HG02678 (cell line): ENCODE measurements around the gene FRMD5.
"Not testable (repeated sequence)": the region's sequence is repeated elsewhere in the genome, so short reads cannot be mapped to it uniquely, and the experiment has no call there.

Source experiments
- ATAC-seq: cut with Tn5 transposase; IDR thresholded peaks from one replicate; pipeline ENCODE4 v1.9.1; 2021; ENCODE audit warnings: mild to moderate bottlenecking, moderate library complexity; ENCODE audit not compliant: unreplicated experiment

Gene FRMD5

DNA sequence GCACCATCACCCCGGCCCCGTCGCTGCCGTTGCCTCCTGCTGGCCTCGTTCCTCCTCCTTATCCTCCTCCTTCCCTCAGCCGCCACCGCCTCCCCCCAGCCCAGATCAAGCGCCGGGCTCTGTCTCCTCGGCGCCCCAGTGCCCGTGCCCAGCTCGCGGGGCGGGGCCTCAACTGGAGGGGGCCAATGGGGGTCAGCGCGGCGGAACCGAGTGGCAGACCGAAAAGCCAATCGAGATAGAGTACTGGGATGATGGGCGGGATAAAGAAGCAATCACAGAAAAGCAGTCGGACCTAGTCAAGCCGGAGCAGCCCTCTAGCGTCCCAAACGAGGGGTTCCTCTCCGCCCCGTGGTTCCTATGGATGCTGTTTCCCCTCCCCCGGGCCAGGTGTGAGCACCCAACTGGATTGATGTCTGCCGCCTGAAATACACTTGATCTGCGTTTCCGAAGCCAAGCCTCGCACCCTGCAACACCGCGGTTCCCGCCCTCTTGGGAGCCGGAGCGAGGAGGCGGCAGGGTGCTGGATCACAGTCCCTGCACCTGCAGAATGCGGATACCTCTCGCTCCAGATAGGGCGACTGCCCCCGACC is at the start of gene FRMD5:
TSS of gene FRMD5 (minus strand) at position 121 of the 590 bp plus-strand sequence.
- peak; percentile 93 for ATAC-seq

GRCh38 chr15:44243829-44244228 is 48.8 kb upstream of the FRMD5 start:
- no peak for ATAC-seq

DNA sequence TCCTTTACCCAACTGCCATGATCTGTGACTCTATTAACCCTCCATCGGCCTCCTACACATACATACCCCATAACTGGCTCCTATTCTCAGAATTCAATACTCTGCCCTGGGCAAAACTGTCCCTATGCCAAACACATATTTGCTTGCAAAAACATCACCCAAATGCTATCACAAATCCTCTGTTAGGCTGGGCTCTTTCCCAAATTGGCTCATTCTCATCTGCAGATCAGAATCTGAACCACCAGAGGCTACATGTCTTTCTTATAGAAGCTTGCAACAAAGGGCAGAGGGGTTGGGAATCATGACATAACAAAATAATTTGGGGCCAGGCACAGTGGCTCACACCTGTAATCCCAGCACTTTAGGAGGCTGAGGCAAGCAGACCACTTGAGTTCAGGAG is 48.1 kb upstream of the FRMD5 start:
- no peak for ATAC-seq

GRCh38 chr15:44231842-44232241 is 36.8 kb upstream of the FRMD5 start:
- ATAC-seq, result no peak

DNA sequence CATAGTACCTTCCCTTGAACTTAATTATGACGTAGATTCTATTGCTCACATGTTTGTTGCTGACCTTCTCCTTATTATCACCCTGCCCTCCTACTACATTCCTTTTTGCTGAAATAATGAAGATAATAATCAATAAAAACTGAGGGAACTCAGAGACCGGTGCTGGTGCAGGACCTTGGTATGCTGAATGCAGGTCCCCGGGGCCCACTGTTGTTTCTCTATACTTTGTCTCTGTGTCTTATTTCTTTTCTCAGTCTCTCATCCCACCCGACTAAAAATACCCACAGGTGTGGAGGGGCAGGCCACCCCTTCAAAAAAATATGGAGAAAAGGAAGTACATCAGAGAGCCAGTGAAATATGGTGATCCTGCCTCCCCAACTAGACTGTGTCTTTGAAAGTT is 34.2 kb upstream of the FRMD5 start:
- ATAC-seq, result not testable (repeated sequence)

- ATAC-seq, result no peak
These were observed 32.5 kb upstream of the FRMD5 start for GRCh38 chr15:44227584-44227983.

DNA sequence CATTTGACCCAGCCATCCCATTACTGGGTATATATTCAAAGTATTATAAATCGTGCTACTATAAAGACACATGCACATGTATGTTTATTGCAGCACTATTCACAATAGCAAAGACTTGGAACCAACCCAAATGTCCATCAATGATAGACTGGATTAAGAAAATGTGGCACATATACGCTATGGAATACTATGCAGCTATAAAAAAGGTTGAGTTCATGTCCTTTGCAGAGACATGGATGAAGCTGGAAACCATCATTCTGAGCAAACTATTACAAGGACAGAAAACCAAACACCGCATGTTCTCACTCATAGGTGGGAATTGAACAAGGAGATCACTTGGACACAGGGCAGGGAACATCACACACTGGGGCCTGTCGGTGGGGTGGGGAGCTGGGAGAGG is 31.9 kb upstream of the FRMD5 start:
- not testable (repeated sequence) for ATAC-seq

- no peak for ATAC-seq
These were observed 27.4 kb upstream of the FRMD5 start for GRCh38 chr15:44222478-44222877.

DNA sequence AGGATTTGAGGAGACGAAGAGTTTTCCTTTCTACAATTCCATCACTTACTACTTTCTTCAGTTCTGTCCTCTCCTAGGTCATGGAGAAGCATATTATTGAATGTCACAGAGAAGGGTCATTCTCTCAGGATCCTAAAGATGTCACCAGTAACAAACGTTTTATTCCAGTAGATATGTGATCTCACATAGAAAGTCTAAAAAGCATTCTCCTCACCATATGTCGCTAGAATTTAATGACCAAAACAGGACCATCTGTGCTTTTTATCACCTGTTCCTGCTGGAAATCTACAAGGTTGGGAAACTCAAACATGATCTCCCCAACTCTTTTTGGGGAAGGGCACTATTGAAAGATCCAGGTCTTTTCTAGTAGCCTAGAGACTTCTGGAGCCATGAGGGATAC is 24.0 kb upstream of the FRMD5 start:
- ATAC-seq, result no peak

DNA sequence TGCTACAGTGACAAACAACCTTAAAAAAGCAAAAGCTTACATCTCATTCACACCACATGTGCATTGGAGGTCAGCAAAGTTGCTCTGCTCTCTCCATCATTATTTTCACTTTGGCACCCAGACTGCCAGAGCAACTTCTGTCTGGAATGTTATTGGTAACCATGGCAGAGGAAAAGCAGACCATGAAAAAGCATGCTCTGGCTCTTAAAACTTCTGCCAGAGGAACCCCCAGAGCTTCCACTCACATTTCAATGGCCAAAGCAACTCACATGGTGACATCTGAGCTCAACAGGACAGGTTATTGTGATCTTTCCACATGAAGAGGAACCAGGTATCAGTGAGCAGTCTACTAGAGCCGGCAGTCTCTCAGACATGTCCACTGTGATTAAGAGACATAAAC is 21.9 kb upstream of the FRMD5 start:
- no peak for ATAC-seq

DNA sequence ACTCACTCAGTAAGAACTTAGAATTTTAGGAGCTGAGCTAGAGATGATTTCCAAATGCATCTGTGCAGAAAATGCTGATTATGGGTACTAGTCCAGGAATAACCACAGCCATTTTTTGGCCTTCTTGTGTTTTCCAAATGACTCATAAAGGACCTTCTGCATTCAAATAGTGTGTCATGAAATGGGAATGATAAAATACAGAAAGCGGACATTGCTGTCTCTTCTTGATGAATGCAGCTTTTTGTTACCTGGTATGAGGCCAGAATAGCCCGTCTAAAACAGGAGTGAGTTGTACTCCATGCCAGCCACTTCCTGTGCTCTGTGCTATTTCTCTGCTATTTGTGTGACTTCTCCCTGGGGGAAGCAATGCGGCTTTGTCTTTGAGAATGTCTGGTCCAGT is 20.5 kb upstream of the FRMD5 start:
- ATAC-seq, result no peak

GRCh38 chr15:44208956-44209355 is 13.9 kb upstream of the FRMD5 start:
- no peak for ATAC-seq

GRCh38 chr15:44207643-44208042 is 12.6 kb upstream of the FRMD5 start:
- ATAC-seq, result no peak

- ATAC-seq, result no peak
These were observed 4.3 kb upstream of the FRMD5 start for GRCh38 chr15:44199393-44199792.

DNA sequence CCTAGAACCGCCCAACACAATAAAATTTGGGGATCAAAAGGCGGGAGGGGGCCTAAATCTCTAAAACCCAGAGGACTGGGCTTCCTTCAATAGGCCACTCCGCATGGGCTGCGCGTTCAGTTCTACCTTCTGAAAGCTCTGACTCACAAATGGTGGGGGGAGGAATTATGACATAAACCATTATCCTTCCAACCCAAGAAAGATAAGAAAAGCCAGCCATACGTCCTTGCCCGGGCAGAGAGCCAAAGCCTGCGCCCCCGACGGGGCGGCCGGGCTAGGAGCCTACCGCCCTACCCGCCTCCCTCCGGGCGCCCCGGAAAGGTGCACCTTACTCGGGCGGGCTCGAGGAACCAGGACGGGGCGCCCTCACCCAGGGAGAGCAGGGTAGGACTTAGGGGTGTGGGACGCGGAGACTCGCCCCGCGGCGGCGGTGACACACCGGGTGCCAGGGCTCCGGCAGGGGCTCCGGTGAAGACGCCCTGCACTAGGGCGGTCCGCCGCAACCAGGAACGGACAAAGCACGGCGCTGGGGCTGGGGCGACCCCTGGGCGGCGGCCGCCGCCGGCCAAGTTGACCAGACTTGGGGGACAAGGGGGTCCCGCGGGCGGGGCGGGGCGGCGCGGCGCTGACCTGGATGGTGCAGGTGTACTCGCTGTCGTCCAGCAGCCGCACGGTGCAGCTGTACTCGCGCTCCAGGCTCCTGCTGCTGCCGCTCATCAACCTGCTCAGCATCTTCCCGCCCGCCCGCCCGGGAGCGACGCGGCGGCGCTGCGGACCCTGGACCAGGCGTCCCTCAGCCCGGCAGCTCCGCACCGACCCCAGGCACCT is 534 bp downstream of the FRMD5 start:
- peak; percentile 14 for ATAC-seq

- no peak for ATAC-seq
These were observed 1.3 kb downstream of the FRMD5 start for GRCh38 chr15:44193651-44194322.

DNA sequence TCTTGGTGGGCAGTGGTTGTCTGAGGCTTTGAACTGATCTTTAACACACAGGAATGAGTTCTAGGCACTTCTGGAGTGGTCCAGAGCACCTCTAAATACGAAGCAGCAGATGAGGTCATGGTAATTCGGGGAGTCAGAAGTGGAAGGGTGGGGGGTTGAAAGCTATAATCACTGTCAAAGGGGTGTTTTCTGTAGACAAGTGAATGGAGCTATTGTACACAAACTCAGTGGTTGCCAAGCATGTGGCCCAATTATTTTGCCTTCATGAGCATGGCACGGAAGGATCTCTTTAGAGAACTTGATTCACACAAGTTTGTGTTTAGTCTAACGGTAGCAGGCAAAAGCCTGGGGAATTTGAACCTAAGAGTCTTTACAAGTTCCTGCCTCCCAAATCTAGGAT is 6.3 kb downstream of the FRMD5 start:
- no peak for ATAC-seq

DNA sequence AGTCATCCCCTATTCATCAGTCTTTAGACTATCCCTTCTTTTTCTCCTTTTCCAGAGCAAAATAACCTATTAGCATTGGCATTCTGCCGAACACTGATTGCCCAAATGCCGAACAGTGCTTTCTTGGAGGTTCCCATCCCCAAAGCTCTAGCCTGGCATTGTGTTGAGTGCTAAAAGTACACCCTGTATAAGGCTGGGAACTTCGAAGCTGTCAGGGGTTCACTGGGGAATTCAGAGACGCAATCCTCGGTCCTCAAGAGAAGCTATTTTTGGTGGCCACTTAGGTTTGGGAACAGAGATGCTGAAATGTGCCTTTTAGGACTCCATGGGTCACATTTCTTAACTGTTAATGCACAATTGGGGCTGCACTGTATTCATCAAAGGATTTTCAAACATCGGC is 8.4 kb downstream of the FRMD5 start:
- no peak for ATAC-seq

GRCh38 chr15:44183363-44183762 is 11.7 kb downstream of the FRMD5 start:
- no peak for ATAC-seq

DNA sequence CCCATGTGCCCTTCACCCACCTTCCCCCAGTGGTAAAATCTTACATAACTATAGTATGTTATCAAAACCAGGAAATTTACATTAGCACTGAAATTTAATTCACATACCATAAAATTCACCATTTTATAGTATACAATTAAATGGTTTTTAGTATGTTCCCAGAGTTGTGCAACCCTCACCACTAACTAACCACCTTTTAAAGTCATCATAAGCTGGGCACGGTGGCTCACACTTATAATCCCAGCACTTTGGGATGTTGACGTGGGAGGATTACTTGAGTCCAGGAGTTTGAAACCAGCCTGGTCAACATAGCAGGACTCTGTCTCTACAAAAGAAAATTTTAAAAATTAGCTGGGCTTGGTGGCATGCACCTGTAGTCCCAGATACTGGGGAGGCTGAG is 13.7 kb downstream of the FRMD5 start:
- ATAC-seq, result no peak

DNA sequence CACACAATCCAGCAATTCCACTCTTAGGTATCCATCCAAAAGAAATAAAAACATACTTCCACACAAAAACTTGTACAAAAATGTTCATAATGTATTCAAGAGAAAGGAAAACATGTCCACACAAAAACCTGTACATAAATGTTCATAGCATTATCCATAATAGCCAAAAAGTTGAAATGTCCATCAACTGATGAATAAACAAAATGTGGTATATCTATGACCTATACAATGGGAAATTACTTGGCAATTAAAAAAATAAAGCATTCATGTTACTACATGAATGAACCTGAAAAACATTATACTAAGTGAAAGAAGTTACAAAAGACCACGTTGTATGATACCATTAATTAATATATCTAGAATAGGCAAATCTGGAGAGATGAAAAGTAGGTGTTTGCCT is 17.9 kb downstream of the FRMD5 start:
- ATAC-seq, result no peak

GRCh38 chr15:44173813-44174212 is 21.3 kb downstream of the FRMD5 start:
- ATAC-seq, result no peak
